ENCODE data around the gene CDK5RAP2.

Gene CDK5RAP2

GRCh38 chr9:120580051-120580896 lies at the start of gene CDK5RAP2:
Gene CDK5RAP2 (minus strand): TSS chr9:120580167. CDS start chr9:120579978, 189 bp downstream.
- DNase-seq = peak; percentile 96

- peak; percentile 50 for DNase-seq
Observed at GRCh38 chr9:120628925-120629497, 49.0 kb upstream of the CDK5RAP2 start.

GRCh38 chr9:120628207-120628924 lies 48.4 kb upstream of the CDK5RAP2 start:
- no peak for DNase-seq

- no peak for DNase-seq
Observed at GRCh38 chr9:120627073-120627472, 47.1 kb upstream of the CDK5RAP2 start.

DNA sequence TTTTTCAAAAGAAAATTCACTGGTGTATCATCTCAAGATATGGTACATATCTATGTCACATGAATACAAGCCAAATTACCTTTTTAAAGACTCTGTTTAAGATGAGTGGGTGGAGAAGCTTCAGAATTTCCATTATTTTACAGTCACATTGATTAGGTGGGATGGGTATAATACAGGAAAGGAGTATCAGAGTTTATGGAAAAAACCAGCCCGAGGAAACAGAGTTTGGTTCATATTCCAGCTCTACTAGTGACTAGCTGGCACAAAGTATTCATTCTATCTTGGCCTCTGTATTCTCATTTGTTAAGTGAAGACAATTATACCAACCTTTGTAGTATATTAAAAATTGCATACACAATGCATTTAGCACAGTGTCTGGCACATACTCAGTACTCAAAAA lies 46.5 kb upstream of the CDK5RAP2 start:
- no peak for DNase-seq

DNA sequence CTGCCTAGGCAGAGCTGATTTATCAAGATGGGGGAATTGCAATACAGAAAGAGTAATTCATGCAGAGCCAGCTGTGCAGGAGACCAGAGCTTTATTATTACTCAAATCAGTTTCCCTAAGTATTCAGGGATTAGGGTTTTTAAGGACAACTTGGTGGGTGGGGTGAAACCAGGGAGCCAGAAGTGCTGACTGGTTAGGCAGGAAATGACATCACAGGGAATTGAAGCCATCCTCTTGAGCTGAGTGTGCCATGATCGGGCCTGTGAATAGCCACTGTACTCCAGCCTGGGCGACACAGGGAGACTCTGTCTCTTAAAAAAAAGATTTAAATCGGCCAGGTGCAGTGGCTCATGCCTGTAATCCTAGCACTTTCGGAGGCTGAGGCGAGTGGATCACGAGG lies 45.3 kb upstream of the CDK5RAP2 start:
- no peak for DNase-seq

DNA sequence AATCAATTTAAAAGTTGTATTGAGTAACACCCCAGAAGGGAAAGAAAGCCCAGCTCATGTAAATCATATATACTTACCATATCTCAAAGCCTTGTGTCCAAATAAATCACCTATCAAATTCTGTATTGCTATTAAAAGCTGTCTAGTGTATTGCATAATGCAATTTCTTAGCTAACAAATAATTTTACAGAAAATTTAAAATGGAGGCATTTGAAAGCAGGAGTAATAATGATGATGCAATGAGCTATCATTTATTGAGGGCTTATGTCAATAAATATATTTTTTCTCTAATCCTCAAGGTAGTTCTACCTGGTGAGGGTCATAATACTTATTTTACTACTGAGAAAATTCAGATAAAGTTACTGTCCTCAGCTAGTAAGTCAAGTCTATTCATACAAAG lies 42.8 kb upstream of the CDK5RAP2 start:
- no peak for DNase-seq

DNA sequence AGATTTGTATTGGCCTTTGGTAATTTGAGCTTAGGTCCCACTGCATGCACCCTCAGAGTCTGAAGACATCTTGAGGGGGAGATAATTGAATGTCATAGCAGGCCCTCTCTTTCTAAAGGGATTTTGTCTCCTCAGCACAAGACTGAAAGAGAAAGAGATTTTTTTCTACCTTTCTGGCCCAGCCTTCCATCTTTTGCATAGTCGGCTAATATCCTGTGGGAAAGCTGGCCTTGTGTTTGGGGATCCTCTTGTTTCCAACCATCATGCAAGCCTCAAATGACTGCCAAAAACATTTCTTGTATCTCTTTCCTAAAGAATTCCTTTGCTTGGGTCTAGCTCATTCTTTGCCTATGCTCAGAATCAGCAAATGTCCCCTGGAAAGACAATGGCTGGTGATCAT lies 42.0 kb upstream of the CDK5RAP2 start:
- no peak for DNase-seq

DNA sequence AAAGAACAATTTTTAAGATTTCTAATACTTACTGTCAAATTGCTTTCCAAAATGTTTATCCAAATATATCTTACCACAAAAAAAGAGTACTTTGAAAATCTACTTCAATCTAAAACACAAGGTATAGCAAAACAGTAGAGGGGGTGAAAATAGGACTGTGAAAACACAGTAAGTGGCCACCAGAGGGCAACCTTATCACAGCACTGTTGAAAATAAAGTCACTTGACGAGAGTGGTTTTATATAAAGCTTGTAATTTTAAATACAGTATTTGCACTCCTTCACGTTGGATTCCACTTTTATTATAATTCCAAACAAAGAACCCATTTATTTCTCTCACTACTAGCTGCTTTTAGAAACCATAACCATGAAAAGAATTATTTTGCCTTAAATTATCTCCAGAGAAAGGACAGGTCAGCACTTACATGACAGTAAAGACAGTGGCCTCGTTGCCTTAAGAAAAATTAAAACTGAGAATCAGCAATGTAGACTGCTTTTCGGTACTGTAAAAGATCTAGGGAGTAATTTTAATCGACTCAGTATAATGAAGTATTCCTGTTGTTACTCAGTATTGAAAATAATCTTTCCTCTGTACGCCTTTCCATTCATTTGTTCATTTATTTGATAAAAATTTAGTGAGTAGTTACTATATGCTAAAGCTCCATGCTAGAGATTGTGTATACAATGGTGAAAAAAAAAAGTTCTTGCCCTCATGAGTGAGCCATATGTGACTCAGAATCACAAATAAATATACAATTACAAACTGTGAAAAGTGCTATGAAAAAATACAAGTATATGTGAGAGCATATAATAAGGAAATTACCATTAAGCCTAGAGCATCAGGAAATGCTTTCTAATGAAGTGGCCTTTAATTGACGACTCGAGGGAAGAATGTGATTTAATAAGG lies 40.0 kb upstream of the CDK5RAP2 start:
- peak; percentile 18 for DNase-seq

DNA sequence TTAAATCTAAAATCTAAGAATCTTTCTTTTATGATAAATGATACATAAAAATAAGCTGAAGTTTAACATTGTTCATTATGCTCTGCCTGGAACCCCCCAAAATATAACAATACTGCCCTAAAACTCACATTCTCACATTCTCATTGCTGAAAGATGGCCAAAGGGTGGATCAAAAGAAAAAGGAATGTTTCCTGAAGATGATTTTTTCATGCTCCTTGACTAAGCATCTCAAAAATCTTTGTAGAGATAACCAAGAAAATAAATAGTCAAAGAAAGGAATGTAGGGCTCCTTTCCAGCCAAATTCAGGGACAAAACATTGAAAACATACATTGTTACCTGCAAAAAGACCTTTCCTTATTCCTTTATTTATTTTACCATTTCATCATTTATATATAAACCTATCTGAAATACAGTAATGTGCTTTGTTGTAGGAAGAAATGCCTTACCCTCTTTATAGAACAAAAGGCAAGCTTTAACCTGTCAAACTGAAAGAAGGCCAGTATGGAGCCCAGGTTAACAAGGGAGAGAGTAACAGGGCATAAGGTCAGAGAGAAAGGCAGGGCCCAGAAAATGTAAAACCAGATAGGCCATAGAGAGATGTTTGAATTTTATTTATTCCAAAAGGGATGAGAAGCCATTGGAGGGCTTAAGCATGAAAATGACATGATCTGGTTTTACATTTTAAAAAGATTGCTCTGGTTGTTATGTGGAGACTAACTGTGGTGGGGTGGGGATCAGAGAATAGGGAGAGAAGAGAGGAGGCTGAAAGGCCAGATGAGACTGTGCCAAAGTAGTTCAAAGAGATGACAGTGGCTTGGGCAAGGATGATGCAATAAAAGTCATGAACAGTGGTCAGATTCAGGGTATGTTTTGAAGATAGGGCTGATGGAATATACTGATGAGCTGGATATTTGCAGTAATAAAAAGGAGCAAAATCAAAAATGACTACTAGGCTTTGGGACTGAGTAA lies 37.3 kb upstream of the CDK5RAP2 start:
- DNase-seq = peak; percentile 15

- no peak for DNase-seq
Observed at GRCh38 chr9:120612218-120612617, 32.3 kb upstream of the CDK5RAP2 start.

GRCh38 chr9:120611690-120612068 lies 31.7 kb upstream of the CDK5RAP2 start:
- DNase-seq = no peak

DNA sequence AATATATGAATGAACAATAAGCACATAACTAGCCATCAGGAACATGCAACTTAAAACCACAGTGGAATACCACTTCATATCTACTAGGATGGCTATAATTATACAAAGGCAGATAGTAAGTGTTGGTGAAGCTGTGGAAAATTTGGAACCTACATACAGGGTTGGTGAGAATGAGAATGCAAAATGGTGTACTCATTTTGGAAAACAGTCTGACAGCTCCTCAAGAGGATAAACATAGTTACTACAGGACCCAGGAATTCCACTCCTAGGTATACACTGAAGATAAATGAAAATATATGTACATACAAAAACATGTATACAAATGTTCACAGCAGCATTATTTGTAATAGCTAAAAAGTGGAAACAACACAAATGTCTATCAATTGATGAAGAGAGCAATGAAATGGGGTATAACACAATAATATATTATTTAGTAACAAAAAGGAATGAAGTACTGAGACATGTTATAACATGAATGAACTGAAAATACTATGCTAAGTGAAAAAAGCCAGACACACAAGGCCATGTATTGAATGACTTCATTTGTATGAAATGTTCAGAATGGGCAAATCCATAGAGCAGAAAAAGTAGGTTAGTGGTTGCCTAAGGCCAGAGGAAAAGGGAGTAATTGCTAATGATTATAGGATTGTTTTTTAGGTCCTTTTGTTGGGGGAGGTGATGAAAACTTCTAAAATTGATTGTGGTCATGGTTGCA lies 31.2 kb upstream of the CDK5RAP2 start:
- DNase-seq = no peak

DNA sequence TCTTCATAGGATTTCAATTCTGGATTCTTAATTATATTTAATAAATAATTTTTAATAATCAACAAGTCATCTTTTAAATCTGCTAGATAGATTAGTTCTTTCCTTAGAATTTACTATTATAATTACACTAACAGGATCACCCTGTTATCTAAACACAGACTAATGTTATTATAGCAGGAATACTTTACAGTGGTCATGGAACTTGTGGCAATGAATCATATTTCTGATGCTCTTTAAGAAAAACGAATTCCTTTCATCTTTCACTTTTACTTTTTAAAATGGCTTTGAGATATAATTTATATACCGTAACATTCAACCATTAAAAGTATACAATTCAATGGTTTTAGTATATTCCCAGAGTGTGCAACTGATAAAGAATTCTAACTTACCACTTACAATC lies 29.7 kb upstream of the CDK5RAP2 start:
- no peak for DNase-seq

DNA sequence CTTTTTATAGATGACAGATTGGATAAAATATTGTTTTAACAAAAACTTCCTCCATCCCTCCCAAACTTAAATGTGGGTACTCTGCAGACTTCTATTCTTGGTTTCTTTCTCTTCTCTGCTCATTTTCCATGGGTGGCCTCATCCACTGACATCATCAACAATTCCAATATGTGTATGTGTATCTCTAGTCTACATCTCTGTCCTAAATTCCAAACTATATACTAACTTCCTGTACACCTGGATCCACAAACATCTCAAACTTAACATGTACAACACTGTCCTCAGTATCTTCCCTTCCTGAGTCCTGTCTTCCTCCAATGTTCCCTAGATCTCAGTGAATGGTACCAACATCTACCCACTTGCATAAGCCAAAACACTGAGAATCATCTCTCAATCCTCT lies 28.5 kb upstream of the CDK5RAP2 start:
- no peak for DNase-seq

GRCh38 chr9:120603591-120603990 lies 23.6 kb upstream of the CDK5RAP2 start:
- DNase-seq = no peak

DNA sequence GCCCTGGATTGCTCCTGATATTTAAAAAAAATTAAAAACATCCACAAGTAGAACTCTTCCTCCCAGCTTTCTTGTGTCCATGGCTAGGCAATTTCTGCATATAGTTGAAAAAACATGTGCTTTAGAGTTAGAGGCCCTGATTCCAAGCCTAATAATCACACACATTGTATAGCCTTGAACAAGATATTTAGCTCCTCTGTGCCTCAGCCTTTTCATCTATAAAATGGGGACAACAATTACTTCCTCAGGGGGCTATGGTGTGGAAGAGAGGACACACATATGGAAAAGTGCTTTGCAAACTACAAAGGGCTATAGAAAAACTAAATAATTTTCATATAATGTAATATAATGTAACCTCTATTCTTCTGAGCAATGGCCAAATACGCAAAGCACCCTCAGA lies 23.0 kb upstream of the CDK5RAP2 start:
- no peak for DNase-seq

GRCh38 chr9:120593955-120594277 lies 13.9 kb upstream of the CDK5RAP2 start:
- DNase-seq = no peak

GRCh38 chr9:120593250-120593954 lies 13.4 kb upstream of the CDK5RAP2 start:
- no peak for DNase-seq

DNA sequence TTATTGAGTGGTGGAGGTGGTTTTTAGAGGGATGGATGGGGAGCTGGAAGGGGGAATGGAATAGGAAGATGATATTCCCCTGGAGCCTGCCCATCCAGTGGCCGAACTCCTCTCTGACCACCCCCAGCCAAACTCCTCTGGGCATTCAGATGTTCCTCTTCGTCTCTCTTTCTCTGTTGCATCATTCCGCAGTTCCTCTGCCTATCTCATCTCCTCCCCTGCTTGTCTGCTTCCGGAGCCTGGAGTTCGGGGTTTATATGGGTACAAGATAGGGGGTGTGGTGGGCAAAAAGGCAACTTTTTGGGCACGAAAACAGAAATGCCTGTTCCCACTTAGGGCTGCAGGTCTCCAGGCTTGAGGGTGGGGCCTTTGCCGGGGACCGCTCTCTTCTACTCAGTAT lies 12.2 kb upstream of the CDK5RAP2 start:
- DNase-seq = no peak

Data from NCI-H226 (cell line).